HG03039 (cell line): ENCODE data around the gene FRMD6.
"Not testable (repeated sequence)": the region's sequence is repeated elsewhere in the genome, so short reads cannot be mapped to it uniquely, and the experiment has no call there.

Experiments used
- ATAC-seq: cut with Tn5 transposase; IDR thresholded peaks from one replicate; pipeline ENCODE4 v1.9.1; 2021; ENCODE audit warnings: mild to moderate bottlenecking, moderate library complexity; ENCODE audit not compliant: unreplicated experiment

FRMD6 gene

DNA sequence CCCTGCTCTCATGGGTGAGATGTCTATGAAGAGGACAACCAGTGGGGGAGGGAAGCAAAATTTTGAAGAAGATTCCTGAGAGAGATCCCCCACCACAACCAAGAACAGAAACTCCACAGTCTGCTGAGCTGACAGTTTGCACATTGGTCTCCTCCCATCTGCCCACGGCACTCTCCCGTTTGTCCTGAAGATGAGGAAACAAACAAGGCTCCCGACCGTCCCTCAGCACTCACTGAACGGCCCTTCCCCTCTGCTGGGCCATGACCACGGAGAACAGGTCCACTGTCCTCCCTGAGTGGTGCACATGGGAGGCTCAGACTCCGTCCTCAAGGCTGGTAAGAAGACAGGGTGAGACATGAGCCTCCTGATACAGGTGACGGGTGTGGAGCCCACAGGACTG, 114.9 kb downstream of the FRMD6 start:
- not testable (repeated sequence) for ATAC-seq

DNA sequence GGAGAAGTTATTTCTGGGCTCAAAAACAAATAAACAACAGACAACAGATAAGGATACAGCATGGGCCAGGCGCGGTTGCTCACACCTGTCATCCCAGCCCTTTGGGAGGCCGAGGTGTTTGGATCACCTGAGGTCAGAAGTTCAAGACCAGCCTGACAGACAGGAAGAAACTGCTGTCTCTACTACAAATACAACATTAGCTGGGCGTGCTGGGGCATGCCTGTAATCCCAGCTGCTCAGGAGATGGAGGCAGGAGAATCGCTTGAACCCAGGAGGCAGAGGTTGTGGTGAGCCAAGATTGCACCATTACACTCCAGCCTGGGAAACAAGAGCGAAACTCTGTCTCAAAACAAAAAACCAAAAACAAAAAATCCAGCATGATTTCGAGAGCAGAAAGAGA, 117.6 kb downstream of the FRMD6 start:
- not testable (repeated sequence) for ATAC-seq

DNA sequence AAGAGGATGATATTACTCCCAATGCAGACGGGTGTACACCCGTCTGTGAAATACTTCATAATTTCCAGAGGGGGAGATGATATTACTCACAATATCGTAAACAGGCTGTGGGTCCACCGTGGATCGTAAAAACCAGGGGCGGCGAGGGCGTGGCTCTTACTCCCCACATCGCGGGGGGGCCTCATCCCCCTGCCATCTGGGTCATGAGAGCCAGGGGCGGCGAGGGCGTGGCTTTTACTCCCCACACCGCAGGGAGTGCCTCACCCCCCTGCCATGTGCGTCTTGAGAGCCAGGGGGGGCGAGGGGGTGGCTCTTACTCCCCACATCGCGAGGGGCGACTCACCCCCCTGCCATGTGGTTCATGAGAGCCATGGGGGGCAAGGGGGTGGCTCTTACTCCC, 122.5 kb downstream of the FRMD6 start:
- ATAC-seq = no peak

DNA sequence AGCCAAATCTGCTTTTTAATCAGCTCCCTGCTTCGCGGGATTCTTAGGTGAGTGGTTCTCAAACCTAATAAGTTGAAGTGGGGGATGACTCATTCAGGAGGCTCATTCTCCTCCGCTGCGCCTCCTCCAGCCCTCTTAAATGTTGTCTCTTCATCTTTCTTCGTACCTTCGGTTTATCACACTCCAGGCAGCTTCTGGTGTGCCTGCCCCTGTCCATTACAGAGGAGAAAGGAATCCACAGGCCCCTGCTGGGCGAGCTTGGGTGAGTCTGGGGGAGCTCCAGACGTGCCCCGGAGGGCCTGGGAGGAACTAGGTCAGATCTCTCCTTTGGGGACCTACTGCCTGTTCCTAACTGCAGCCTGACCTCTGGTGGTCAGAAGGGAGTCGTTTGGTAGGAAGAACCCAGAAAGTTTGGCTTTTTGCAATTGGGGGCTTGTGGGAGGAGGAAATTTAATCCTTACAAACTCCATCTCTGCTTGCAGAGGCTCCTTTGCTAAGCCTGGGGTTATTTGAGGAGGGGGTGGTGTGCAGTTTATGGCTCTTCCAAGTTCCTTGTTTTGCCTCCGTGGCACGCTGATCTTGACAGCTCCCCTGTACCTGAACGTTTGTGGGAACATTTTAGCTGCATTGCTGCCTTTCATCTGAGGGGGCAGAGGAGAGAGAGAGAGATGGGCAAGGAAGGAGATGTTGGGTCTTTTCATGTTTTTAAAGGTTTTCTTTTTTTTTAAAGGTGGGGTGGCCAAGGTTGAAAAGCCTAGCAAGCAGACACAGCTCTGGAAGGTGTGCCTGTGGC, 124.6 kb downstream of the FRMD6 start:
- no peak for ATAC-seq

DNA sequence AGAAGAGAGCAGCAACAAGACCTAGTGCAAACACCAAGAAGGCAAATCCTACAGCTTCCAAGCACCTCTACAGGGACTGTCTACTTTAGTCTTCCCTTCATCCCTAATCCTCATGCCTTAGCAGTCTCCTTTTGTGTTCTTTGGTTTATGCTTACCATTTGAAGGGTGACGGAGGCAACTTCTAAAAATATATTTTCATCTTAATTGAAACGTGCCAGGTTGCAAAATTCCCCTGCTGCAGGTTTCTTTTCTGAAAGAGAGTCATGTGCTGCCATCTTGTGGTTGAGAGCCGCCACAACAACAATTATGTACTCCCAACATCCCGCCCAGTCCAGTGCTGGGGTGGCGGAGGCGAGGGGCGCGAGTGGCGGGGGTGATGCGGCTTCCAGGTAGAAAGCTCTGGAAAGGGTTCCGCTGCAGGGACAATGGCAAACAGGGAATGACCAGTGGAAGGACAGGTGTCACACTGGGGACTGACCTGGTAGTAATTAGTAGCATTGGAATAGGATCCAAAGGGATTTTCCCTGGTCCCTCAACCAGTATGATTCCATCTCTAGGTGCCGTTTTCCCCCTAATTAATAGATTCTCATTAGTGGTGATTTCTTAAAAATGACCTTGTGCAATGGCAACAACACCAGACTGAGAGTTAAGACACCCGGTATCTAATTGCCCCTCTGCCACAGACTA, 128.4 kb downstream of the FRMD6 start:
- ATAC-seq = no peak
